ENCODE measurements around the gene NSG1. TPM values are rescaled to one million over a fixed set of nuclear protein-coding genes. Genes with fewer than 3 reads are reported as not detected.

Gene NSG1
- total and polyA plus RNA-seq, 2 donors (not counting 3 experiments of a cell fraction or from before 2014, with no cell fraction given): 2.0 to 2.9 TPM

- no peak for TF ChIP-seq EZH2 (IDR thresholded peaks at IDR 0.05; ENCODE audit: borderline replicate concordance, low read depth, low read length, severe bottlenecking)
- peak; percentile 21 for TF ChIP-seq FOS (IDR thresholded peaks at IDR 0.05; ENCODE audit: borderline replicate concordance, insufficient read depth, low read length)
- no peak for TF ChIP-seq JUN (IDR thresholded peaks at IDR 0.05; ENCODE audit: borderline replicate concordance, insufficient read depth, insufficient read length, low read depth)
- no peak for TF ChIP-seq MYC (IDR thresholded peaks at IDR 0.05; ENCODE audit: low read depth, low read length)
- TF ChIP-seq, protein P1, sequence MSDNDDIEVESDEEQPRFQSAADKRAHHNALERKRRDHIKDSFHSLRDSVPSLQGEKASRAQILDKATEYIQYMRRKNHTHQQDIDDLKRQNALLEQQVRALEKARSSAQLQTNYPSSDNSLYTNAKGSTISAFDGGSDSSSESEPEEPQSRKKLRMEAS (IDR thresholded peaks at IDR 0.05; ENCODE audit: insufficient read depth, insufficient read length): no peak
- no peak for TF ChIP-seq GATA2 (IDR thresholded peaks at IDR 0.05; ENCODE audit: insufficient read depth, insufficient read length, low read depth, low read length)
- TF ChIP-seq, protein P2, sequence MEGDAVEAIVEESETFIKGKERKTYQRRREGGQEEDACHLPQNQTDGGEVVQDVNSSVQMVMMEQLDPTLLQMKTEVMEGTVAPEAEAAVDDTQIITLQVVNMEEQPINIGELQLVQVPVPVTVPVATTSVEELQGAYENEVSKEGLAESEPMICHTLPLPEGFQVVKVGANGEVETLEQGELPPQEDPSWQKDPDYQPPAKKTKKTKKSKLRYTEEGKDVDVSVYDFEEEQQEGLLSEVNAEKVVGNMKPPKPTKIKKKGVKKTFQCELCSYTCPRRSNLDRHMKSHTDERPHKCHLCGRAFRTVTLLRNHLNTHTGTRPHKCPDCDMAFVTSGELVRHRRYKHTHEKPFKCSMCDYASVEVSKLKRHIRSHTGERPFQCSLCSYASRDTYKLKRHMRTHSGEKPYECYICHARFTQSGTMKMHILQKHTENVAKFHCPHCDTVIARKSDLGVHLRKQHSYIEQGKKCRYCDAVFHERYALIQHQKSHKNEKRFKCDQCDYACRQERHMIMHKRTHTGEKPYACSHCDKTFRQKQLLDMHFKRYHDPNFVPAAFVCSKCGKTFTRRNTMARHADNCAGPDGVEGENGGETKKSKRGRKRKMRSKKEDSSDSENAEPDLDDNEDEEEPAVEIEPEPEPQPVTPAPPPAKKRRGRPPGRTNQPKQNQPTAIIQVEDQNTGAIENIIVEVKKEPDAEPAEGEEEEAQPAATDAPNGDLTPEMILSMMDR (IDR thresholded peaks at IDR 0.05; ENCODE audit: extremely low read depth in 1 of 2, insufficient read depth in 1 of 2, low read depth in 1 of 2, low read length in 2 of 2): peak; percentile 73 to 74
- TF ChIP-seq POLR2AphosphoS5 (IDR thresholded peaks at IDR 0.05; ENCODE audit: insufficient read depth, low read depth, low read length): no peak
- TF ChIP-seq POLR2A (IDR thresholded peaks at IDR 0.05; ENCODE audit: low read depth, low read length): no peak
- Histone ChIP-seq H3K4me1 (ENCODE audit: control insufficient read depth, extremely low read depth, insufficient read depth, low read length) (peaks cover 4% of the 10 kb centered on the region), H3K9me1 (replicated peaks; ENCODE audit: control insufficient read depth, extremely low read depth, insufficient read depth, low read length) (no peaks in the 10 kb centered on the region), H3K9me3 (replicated peaks; ENCODE audit: control insufficient read depth, insufficient read depth, low read length) (no peaks in the 10 kb centered on the region), H3K79me2 (ENCODE audit: control insufficient read depth, insufficient read depth, low read length) (no peaks in the 10 kb centered on the region), H3K9ac (replicated peaks; ENCODE audit: extremely low read depth, insufficient read depth, low read length) (no peak overlapping the region), H3K27me3 (ENCODE audit: control insufficient read depth in 2 of 2, insufficient read depth in 2 of 2, low read length in 2 of 2) (no peaks in the 10 kb centered on the region), H3K36me3 (ENCODE audit: control insufficient read depth in 2 of 2, extremely low read depth in 1 of 2, insufficient read depth in 2 of 2, low read length in 2 of 2) (peaks cover 0 to 7% of the 10 kb centered on the region in 2 experiments), H3K4me3 (replicated peaks in 1 of 3; ENCODE audit: insufficient read depth in 1 of 3, low read depth in 1 of 3, low read length in 3 of 3) (no peak overlapping the region), H2AFZ (ENCODE audit: low read depth, low read length) (no peak overlapping the region), H3K4me2 (ENCODE audit: insufficient read depth, low read length) (no peak overlapping the region), H3K27ac (ENCODE audit: insufficient read depth, low read depth, low read length) (no peak overlapping the region), H4K20me1 (replicated peaks; ENCODE audit: control insufficient read depth, extremely low read depth, insufficient read depth, low read length) (no peaks in the 10 kb centered on the region)
- intact Hi-C loops (cut with micrococcal nuclease) (loop anchor here (1.0 to 10.0 kb wide), 3 partner anchors 170 to 446 kb away; no protein-coding TSS in a partner anchor), dilution Hi-C loops (cut with MboI; ENCODE audit: extremely low pct_ligation_motif_present, low sequenced_read_pairs) (no loop called here)
- POLR2A ChIA-PET: no interaction called here
- DNase-seq (ENCODE audit: low read depth, low spot score) (peak; percentile 50), FAIRE-seq (peak; percentile 65)
- CTCF ChIA-PET: interaction anchor here (1.0 to 3.0 kb wide), 10 partner anchors 8 to 179 kb away, joined by 3 to 21 read pairs (median 3); no protein-coding TSS in a partner anchor
- BruUV-seq (replicated peaks): no TSS peak
Measured at GRCh38 chr4:4430492-4431195, 43.7 kb downstream of the NSG1 start.

Data from endothelial cell of umbilical vein (primary cell).